ENCODE results near the gene EIF4EBP3.
"Not testable (repeated sequence)": the region's sequence is repeated elsewhere in the genome, so short reads cannot be mapped to it uniquely, and the experiment has no call there.

Gene EIF4EBP3

DNA sequence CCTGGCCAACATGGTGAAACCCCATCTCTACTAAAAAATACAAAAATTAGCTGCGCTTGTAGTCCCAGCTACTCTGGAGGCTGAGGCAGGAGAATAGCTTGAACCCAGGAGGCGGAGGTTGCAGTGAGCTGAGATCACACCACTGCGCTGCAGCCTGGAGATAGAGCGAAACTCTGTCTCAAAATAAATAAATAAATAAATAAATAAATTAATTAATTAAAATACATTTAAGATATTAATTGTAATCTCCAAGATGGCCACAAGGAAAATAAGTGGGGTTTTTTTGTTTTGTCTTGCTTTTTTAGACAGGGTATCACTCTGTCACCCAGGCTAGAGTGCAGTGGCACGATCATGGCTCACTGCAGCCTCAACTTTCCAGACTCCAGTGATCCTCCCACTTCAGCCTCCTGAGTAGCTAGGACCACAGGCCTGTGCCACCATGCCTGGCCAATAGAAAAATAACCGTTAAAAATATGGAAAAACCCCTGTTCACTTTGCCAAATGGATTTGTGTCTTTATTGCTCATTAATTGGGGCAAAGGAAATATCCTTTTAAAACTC lies 31.8 kb downstream of the EIF4EBP3 start:
- not testable (repeated sequence) for DNase-seq

DNA sequence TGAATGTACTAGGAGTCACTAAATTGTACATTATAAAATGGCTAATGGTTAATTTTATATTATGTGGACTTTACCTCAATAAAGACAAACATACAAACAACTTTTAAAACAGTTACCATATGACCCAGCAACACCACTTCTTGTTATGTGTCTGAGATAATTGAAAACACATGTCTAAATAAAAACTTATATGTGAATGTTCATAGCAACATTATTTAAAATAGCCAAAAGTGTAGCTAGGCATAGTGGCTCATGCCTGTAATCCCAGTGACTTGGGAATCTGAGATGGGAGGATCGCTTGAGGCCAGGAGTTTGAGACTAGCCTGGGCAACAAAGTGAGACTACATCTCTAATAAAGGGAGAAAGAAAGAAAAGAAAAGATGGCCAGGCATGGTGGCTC lies 40.0 kb downstream of the EIF4EBP3 start:
- DNase-seq: no peak

DNA sequence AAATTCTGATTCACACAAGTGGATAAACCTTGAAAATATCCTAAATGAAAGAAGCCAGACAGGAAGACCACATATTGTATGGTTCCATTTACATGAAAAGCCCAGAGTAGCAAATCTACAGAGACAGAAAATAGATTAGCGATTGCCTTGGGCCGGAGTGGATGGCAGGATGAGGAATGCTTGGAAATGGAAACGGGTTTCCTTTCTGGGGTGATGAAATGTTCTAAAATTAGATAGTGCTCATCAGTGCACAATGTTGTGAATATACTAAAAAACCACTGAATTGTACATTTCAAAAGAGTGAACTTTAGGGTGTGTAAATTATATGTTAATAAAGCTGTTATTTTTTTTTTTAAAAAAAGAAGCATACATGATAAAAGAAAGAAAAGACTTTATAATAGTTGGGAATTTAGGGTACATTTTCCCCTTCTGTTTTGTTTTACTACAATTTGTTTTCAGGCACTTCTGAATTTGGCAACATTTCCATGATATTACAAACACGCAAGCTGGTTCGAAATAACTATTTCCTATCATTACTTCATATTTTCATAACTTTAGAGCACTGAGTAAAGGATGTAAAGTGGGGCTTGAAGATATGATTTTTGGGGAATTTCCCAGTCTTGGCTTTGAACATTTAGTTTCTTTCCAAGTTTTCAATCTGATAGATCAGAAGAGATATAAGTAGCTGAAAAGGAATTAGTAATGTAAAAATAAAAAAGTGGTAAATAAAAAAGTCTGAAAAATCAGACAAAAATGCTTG lies 41.0 kb downstream of the EIF4EBP3 start:
- no peak for DNase-seq

DNA sequence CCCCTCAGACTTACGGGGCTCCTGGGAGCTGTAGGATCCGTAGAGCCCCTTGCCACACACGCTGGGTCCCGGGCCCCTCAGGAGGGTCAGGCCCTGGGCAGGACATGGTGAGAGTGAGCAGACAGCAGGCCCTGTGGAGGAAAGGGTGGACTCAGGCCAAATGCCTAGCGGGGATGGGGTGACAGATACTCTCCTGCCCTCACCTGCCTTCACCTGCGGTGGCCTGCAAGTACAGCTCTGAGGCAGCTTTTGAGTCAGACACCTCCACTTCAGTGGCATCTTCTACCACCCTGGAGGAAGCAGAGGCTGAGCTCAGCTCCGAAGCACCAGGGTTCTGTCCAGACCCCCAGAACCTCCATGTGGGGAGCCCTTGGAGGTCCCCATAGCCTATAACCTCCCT lies 43.4 kb downstream of the EIF4EBP3 start:
- DNase-seq: no peak

DNA sequence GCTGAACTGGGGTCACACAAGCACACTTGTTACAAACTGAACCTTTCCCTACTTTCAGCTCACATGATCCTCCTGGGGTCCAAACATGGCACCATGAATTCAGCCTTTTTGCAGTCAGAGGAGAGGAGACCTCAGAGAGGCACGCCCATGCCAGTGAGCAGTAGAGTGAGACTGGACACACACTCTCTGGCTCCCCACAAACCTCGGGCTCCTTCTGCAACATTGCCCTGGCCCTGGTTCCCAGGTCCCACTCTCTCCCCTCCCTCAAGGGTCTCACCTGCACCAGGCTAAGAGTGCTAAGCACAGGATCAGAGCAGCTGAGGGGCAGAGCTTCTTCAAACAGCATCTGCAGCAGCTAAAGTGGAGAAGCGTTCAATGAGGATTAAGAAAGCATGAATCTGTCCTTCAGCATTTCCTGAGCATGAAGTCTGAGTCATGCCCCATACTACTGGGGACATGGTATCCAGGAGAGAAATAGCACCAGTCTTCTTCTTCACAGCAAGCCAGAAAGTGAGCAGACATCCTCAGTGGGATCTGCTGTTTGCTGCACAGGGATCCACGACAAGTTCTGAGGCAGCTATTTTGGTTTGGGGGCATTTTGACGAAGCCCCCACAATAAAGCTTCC lies 44.4 kb downstream of the EIF4EBP3 start:
- DNase-seq: no peak

DNA sequence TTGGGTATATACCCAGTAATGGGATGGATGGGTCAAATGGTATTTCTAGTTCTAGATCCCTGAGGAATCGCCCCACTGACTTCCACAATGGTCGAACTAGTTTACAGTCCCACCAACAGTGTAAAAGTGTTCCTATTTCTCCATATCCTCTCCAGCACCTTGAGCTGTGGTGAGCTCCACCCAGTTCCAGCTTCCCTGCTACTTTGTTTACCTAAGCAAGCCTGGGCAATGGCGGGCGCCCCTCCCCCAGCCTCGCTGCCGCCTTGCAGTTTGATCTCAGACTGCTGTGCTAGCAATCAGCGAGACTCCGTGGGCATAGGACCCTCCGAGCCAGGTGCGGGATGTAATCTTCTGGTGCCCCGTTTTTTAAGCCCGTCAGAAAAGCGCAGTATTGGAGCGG lies 45.6 kb downstream of the EIF4EBP3 start:
- DNase-seq: not testable (repeated sequence)

DNA sequence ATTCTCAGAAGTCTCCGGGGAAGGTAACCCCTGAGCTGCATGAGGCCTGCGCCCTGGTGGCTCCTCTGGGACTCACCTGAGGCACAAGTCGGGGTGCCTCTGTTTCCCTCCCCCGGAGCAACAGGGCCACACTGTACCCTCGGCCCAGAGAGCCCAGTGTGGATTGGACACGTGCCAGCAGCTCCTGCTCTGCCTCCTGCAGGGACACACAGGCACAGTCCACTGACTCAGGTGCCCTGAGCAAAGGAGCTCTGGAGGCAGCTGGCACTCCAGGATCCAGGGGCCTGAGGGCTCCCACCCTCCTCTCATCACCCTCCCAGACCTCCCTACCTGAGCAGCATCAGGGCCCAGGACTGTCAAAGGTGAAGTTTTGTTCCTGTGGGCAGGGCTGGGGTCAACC lies 46.7 kb downstream of the EIF4EBP3 start:
- no peak for DNase-seq

DNA sequence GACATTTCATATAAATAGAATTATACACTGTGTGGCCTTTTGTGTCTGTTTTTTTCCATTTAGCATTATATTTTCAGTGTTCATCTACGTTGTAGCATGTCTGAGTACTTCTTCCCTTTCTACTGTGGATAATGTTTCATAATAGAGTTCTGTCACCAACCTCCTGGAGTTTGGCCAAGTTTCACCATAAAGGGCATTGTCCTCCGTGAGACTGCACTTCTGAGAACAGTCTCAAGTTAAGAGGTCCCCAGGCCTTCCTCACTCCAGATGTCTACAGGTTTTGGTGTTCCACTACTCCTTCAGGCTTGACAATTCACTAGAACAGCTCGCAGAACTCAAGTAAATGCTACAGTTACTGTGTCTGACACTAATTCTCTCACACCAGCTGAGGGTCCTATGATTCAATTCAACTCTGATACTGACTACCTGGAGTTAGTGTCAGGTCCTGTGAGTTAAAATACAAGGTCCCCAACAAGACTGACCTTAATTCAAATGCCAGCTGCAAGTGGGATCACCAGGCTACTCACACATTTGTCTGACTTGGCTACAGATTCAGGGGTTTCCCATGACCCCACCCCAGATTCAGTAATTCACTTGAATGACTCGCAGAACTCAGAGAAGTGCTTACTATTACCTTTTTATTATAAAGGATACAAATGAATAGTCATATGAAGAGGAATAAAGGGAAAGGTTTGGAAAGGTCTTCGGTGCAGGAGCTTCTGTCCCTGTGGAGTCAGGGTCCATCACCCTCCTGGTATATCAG lies 48.3 kb downstream of the EIF4EBP3 start:
- DNase-seq: no peak

DNA sequence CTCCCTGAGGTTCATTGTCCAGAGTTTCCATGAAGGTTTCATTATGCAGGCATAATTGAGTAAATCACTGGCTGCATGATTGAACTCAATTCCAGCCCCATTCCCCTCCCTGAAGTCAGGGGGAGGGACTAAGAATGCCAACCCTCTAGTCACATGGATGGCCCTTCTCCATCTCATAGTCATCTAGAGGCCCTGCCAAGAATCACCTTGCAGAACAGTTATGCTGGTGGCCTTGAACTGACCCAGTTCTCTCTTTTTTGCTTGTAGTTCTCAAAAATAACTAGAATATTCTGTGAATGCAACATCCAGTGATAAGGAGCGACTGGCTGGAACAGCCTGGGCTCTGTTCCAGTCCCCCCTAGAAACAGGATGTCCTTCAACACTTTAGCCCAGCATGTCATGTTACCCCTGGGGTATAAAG lies 48.9 kb downstream of the EIF4EBP3 start:
- no peak for DNase-seq

DNA sequence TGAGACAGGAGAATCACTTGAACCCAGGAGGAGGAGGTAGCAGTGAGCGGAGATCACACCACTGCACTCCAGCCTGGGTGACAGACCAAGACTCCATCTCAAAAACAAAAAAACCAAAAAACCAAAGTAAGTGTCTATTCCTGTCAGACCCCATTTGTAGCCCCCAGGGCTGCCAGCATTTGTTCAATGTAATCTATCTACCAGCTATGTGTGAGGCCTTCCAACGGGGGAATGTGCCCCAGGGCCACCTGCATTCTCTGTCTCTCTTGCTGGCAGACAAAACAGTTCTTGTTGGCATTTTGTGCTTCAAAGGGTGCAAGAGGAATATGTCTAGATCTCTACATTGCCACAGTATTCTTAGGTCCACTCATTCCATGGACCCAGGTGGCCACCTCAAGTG lies 51.4 kb downstream of the EIF4EBP3 start:
- DNase-seq: no peak
